GM13977 (cell line): Measurements from ENCODE around the gene LRIT3.

Experiments used
- DNase-seq: peaks from one replicate; pipeline ENCODE4 v3.0.0; 2012; ENCODE audit warnings: low spot score
- CTCF ChIP-seq: IDR thresholded peaks from 2 replicates; pipeline ENCODE4 v1.5.1; 2012; ENCODE audit warnings: mild to moderate bottlenecking, control low read depth; ENCODE audit not compliant: insufficient read depth; ENCODE audit errors: extremely low read depth, missing control alignments
- in situ Hi-C: fragments of 300-500 bp; cut with MboI; formaldehyde crosslinking; loops from one replicate; pipeline ENCODE4 v1.12.0; 2022; ENCODE audit warnings: low sequenced_read_pairs, low pct_unique_long_range_greater_than_20kb, mixed read lengths, inconsistent platforms; ENCODE audit not compliant: unreplicated experiment

Gene LRIT3

DNA sequence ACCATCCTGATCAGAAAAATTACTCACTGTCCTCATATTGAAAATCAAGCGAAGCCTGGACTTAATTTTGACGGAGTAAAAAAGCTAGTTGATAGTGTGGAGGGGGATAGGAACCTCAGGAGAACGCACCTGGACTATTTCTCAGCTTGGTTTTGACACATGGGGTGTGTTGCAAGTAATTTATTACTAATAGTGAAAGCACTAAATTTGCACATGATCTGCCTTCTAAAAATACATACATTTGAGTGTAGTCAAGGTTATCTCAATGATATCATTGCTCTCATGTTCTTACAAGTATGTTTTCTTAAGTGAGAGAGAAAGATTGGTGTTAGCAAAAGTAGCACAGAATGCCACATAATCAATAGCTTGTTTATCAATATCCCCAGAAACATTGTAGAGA lies 29.5 kb downstream of the LRIT3 start:
- TF ChIP-seq CTCF: no peak
- in situ Hi-C loops: no loop called here
- DNase-seq: peak; percentile 32

DNA sequence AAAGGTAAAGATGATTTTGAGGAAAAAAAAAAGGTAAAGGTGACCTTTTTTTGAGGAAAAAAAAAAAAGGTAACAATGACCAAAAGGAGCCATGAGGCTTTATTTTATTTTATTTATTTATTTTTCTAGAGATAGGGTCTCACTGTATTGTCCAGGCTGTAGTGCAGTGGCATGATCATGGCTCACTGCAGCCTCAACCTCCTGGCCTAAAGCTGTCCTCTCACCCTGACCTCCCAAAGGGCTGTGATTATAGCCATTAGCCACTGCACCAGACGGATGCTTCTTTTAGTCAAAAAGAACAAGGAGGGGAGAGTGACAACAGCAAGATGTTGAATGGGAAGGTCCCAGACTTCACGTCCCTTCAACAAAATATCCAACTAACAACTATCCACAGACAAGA lies 30.4 kb downstream of the LRIT3 start:
- DNase-seq: no peak
- in situ Hi-C loops: no loop called here
- TF ChIP-seq CTCF: no peak

GRCh38 chr4:109879081-109879480 lies 31.2 kb downstream of the LRIT3 start:
- in situ Hi-C loops: no loop called here
- DNase-seq: no peak
- no peak for TF ChIP-seq CTCF

DNA sequence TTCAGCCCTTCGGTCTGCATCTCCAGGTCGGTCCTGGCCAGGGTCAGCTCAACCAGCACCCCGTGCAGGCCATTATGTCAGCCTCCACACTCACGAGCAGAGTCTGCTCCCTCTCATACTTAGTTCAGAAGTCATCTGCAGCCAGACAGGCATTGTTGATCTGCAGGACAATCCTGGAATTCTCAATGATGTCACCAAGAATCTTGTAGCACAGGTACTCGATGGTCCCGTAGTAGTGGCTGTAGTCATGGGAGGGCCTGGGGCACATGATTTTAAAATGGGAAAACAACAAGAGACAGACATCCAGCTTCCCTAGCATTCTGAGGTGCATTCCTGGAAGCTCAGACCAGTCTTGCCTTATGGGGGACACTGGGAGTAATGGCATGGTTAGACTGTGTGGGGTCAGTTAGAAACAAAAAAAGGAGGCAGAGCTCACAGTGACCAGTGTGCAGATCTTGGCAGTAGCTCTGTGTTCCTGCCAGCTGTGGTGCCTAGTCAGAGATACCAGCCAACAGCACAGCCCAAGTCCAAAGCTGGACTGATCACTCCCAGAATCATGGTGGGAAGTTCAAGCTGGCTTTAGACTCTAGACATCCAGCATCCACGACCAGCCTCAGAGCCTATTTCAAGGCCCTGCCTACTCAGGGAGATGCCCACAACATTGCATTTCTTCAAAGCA lies 31.9 kb downstream of the LRIT3 start:
- TF ChIP-seq CTCF: no peak
- DNase-seq: no peak
- in situ Hi-C loops: no loop called here

DNA sequence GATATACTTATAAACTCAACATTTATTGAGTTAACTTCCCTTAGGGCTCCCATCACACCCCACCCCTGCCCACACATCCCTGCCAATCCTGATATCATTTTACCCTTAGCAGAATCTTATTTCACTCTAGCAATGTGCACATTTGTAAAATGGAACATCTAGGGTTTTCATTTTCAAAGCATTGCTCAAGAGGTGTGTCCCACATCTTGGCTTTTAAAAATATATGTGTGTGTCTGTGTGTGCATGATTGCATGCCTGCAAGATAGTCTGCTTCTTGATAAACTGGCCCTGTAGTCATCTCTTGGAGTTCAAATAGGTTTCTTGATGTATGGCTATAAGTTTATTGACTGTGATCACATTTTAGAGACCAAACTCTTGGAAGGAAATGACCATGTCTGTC lies 38.4 kb downstream of the LRIT3 start:
- DNase-seq: no peak
- in situ Hi-C loops: no loop called here
- no peak for TF ChIP-seq CTCF

- DNase-seq: no peak
- no peak for TF ChIP-seq CTCF
- in situ Hi-C loops: no loop called here
These were observed 39.2 kb downstream of the LRIT3 start for GRCh38 chr4:109887071-109887470.
